ENCODE measurements around the gene LRRTM4.

LRRTM4 gene

DNA sequence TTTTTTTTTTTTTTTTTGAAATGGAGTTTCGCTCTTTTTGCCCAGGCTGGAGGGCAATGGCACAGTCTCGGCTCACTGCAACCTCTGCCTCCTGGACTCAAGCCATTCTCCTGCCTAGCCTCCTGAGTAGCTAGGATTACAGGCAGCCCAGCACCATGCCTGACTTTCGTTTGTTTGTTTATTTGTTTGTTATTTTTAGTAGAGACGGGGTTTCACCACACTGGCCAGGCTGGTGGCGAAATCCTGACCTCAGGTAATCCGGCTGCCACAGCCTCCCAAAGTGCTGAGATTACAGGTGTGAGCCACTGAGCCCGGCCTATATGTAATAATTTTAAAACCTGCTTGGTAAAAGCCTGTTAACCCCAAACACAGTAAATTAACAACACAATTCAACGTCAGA, 435.7 kb downstream of the LRRTM4 start:
- TF ChIP-seq, protein P1, sequence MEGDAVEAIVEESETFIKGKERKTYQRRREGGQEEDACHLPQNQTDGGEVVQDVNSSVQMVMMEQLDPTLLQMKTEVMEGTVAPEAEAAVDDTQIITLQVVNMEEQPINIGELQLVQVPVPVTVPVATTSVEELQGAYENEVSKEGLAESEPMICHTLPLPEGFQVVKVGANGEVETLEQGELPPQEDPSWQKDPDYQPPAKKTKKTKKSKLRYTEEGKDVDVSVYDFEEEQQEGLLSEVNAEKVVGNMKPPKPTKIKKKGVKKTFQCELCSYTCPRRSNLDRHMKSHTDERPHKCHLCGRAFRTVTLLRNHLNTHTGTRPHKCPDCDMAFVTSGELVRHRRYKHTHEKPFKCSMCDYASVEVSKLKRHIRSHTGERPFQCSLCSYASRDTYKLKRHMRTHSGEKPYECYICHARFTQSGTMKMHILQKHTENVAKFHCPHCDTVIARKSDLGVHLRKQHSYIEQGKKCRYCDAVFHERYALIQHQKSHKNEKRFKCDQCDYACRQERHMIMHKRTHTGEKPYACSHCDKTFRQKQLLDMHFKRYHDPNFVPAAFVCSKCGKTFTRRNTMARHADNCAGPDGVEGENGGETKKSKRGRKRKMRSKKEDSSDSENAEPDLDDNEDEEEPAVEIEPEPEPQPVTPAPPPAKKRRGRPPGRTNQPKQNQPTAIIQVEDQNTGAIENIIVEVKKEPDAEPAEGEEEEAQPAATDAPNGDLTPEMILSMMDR (IDR thresholded peaks at IDR 0.05), result no peak
- H3K9me3 Mint-ChIP-seq, result no peaks in the 10 kb centered on the region
- no peaks in the 10 kb centered on the region for H3K36me3 Mint-ChIP-seq (ENCODE audit: low read depth)
- peaks cover 36% of the 10 kb centered on the region for H3K4me1 Mint-ChIP-seq
- no peak for DNase-seq
- no peak overlapping the region for H3K4me3 Mint-ChIP-seq
- H3K27ac Mint-ChIP-seq, result no peak overlapping the region
- H3K27me3 Mint-ChIP-seq (ENCODE audit: low read depth, poor library complexity), result peaks cover 56% of the 10 kb centered on the region

DNA sequence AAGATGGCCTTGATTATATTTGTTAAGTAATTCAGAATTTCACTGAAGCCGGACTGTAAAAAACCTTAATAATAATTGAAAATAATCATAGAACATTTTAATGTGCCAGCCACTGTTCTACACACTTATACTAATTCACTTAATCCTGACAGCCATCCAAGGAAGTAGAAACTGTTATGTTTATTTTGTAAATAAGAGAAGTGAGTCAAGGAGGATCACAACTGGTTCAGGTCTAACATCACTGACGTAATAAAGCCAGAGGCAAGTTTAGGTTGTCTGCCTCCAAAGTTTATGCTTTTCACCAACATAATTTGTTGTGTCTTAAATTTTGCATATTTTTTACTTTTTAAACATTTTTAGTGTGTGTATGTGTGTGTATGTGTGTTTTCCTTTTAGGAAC, 436.1 kb downstream of the LRRTM4 start:
- TF ChIP-seq, protein P1 (IDR thresholded peaks at IDR 0.05), result no peak

GRCh38 chr2:77085561-77085960, 436.6 kb downstream of the LRRTM4 start:
- Mint-ChIP-seq H3K27ac (no peak overlapping the region), H3K36me3 (ENCODE audit: low read depth) (no peaks in the 10 kb centered on the region), H3K27me3 (ENCODE audit: low read depth, poor library complexity) (peaks cover 47% of the 10 kb centered on the region)

More for the DNA sequence above, 436.1 kb downstream of the LRRTM4 start:
- no peaks in the 10 kb centered on the region for H3K36me3 Mint-ChIP-seq (ENCODE audit: low read depth)
- no peak overlapping the region for H3K4me3 Mint-ChIP-seq
- H3K27ac Mint-ChIP-seq, result no peak overlapping the region
- peaks cover 36% of the 10 kb centered on the region for H3K4me1 Mint-ChIP-seq
- no peaks in the 10 kb centered on the region for H3K9me3 Mint-ChIP-seq
- DNase-seq, result no peak
- H3K27me3 Mint-ChIP-seq (ENCODE audit: low read depth, poor library complexity), result peaks cover 52% of the 10 kb centered on the region

DNA sequence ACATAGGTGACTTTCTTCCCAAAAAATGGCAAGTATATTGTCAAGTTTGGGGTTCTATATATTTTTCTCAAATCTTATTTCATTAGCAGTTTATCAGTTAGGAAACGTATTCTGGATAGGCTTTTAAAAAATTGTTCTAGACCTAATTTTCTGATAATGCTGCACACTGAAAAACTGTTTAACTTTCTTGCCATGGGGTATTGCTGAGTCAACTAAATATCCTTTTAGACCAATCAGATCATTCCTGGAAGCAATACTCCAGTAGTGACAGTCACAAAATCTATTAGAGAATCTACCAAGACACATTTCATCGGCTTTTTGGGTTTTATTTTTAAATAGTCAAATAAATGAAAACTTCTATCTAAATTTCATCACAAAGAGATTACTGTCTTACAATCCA, 440.6 kb downstream of the LRRTM4 start:
- Mint-ChIP-seq H3K9me3 (no peaks in the 10 kb centered on the region), H3K4me3 (no peak overlapping the region), H3K4me1 (no peaks in the 10 kb centered on the region), H3K36me3 (ENCODE audit: low read depth) (no peaks in the 10 kb centered on the region), H3K27me3 (ENCODE audit: low read depth, poor library complexity) (peaks cover 7% of the 10 kb centered on the region), H3K27ac (no peak overlapping the region)
- TF ChIP-seq, protein P1 (IDR thresholded peaks at IDR 0.05), result no peak
- DNase-seq, result no peak

More at GRCh38 chr2:77085561-77085960, 436.6 kb downstream of the LRRTM4 start:
- TF ChIP-seq, protein P1 (IDR thresholded peaks at IDR 0.05), result no peak
- Mint-ChIP-seq H3K4me1 (peaks cover 34% of the 10 kb centered on the region), H3K4me3 (no peak overlapping the region), H3K9me3 (no peaks in the 10 kb centered on the region)
- DNase-seq, result no peak

DNA sequence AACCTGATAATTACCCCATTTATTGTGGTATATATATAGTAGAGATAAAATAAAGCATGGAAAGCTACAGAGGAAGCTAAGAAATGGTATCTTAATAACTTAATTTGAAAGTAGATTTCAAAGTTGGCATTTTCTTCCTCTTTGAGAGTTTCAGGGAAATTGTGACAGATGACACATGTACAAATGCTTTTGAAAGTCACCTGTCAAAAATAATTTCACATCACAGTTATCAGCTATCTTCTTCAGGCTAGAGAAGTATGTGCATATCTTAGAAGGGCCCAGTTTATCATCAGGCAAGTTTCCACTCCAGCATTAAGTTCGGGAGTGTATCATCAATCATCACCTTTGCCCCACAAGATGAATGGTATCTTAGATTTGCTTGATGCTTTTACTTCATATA, 457.9 kb downstream of the LRRTM4 start:
- peaks cover 8% of the 10 kb centered on the region for H3K9me3 Mint-ChIP-seq
- H3K27ac Mint-ChIP-seq, result no peak overlapping the region
- TF ChIP-seq, protein P1 (IDR thresholded peaks at IDR 0.05), result no peak
- DNase-seq, result no peak
- H3K36me3 Mint-ChIP-seq (ENCODE audit: low read depth), result no peaks in the 10 kb centered on the region
- no peak overlapping the region for H3K4me3 Mint-ChIP-seq
- H3K4me1 Mint-ChIP-seq, result no peaks in the 10 kb centered on the region
- no peaks in the 10 kb centered on the region for H3K27me3 Mint-ChIP-seq (ENCODE audit: low read depth, poor library complexity)

- H3K4me3 Mint-ChIP-seq, result no peak overlapping the region
- no peak overlapping the region for H3K27ac Mint-ChIP-seq
- H3K27me3 Mint-ChIP-seq (ENCODE audit: low read depth, poor library complexity), result peaks cover 3% of the 10 kb centered on the region
- no peaks in the 10 kb centered on the region for H3K36me3 Mint-ChIP-seq (ENCODE audit: low read depth)
- TF ChIP-seq, protein P1 (IDR thresholded peaks at IDR 0.05), result no peak
- H3K4me1 Mint-ChIP-seq, result no peaks in the 10 kb centered on the region
- H3K9me3 Mint-ChIP-seq, result no peaks in the 10 kb centered on the region
- peak; percentile 26 for DNase-seq
Observed at GRCh38 chr2:77054938-77055337, 467.2 kb downstream of the LRRTM4 start.

Data from nephron progenitor cell (in vitro differentiated cells).